Lung (tissue), 12 donors: ENCODE measurements around the gene FEN1. TPM values are rescaled to one million over a fixed set of nuclear protein-coding genes. Genes with fewer than 3 reads are reported as not detected.

ENCODE experiments used
- ATAC-seq: fragments of 200-7000 bp; cut with Tn5 transposase; one replicate; pipeline ENCODE4 v1.9.1; 2020; ENCODE audit warnings: moderate number of reproducible peaks; ENCODE audit not compliant: insufficient read depth, low FRiP score
- DNase-seq, 3 donors: peaks; one replicate each; pipeline ENCODE4 v3.0.0-alpha.2; 2013 to 2017
- H3K27ac ChIP-seq, 2 donors: one replicate each; pipeline ENCODE4 v1.5.1; 2013; ENCODE audit warnings: mild to moderate bottlenecking in 2 of 2, moderate library complexity in 2 of 2, control low read depth in 1 of 2, inconsistent platforms in 1 of 2, low read depth in 1 of 2, low read length in 1 of 2
- H3K27me3 ChIP-seq, 3 donors: one replicate each; pipeline ENCODE4 v1.5.1; 2013; ENCODE audit warnings: low read length in 2 of 3; ENCODE audit not compliant: control insufficient read depth in 3 of 3, insufficient read depth in 3 of 3
- H3K36me3 ChIP-seq, 4 donors: one replicate each; pipeline ENCODE4 v1.5.1; 2013; ENCODE audit warnings: low read length in 4 of 4, mild to moderate bottlenecking in 1 of 4, moderate library complexity in 1 of 4; ENCODE audit not compliant: control insufficient read depth in 4 of 4, insufficient read depth in 4 of 4
- H3K4me1 ChIP-seq, 5 donors: one replicate each; pipeline ENCODE4 v1.5.1; 2013; ENCODE audit warnings: low read length in 5 of 5, mild to moderate bottlenecking in 2 of 5, moderate library complexity in 1 of 5; ENCODE audit not compliant: control insufficient read depth in 5 of 5, insufficient read depth in 5 of 5
- H3K4me3 ChIP-seq: one replicate; pipeline ENCODE4 v1.5.1; 2013; ENCODE audit warnings: mild to moderate bottlenecking, control low read depth, moderate library complexity
- H3K9ac ChIP-seq, 2 donors: one replicate each; pipeline ENCODE4 v1.5.1; 2013; ENCODE audit warnings: low read length in 2 of 2, control low read depth in 1 of 2; ENCODE audit not compliant: insufficient read depth in 1 of 2
- H3K9me3 ChIP-seq, 4 donors: one replicate each; pipeline ENCODE4 v1.5.1; 2013; ENCODE audit warnings: low read length in 3 of 4, mild to moderate bottlenecking in 1 of 4, moderate library complexity in 1 of 4; ENCODE audit not compliant: control insufficient read depth in 4 of 4, insufficient read depth in 3 of 4
- WGBS, 2 donors: extraction: QIAGEN DNeasy Blood & Tissue Kit; methylation state at CpG; one replicate each; pipeline ENCODE4 v1.1.7; 2013; 5-methylcytosine and 5-hydroxymethylcytosine counted together
- polyA plus RNA-seq, 2 donors: library from polyadenylated mRNA; stranded (reverse); fragments of 200-250 nt; gene quantifications; one replicate each; pipeline ENCODE4 v1.2.1, GENCODE V29; 2013
- total RNA-seq, 2 donors: library from RNA; depleted of rRNA in 1 of 2; stranded (reverse); fragments of >200 nt in 1 of 2; gene quantifications; one replicate each; pipeline ENCODE4 v1.2.1, GENCODE V29; 2014 to 2021
- TF ChIP-seq, protein P1 (sequence below): IDR thresholded peaks from 2 replicates; pipeline ENCODE4 v1.5.1; 2012; ENCODE audit warnings: mild to moderate bottlenecking; ENCODE audit errors: control extremely low read depth, extremely low read depth
- donor health status: control.
- donor health status: control.
- donor health status: Bipolar disorder and iron deficiency.
- donor health status: healthy.
- donor health status: DM: yes; HTN: yes; CAD: no.

FEN1 gene
- total and polyA plus RNA-seq, 4 donors: 6.4 to 13.2 (median 10.2) TPM

DNA sequence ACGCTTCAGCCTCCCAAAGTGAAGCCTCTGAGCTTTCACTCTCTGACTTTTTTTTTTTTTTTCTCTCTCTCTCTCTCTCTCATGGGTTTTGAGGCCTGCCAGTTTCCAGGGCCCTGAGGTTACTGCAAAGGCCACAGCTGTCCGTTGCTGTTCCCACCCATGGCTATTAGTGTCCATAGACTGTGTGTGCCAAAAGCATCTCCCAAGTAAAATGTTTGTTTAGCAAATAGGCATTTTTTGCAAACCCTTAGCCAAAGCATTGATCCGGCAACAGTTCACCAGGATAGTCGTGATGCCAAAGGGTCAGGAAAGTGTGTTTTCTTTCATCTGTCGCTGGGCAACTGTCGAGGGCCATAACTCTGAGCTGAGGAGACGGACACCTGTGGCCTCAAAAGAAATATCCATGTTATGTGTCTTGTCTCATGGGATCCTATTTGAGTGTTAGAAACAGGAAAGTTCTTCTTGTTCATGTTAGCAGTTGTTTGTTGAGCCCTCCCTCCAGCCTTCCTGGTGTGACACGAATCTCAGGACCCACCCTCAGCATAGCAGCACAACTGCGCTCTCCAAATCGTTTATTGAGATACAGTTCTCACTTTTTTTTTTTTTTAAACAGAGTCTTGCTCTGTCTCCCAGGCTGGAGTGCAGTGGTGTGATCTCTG is 53.8 kb downstream of the FEN1 start:
- ATAC-seq: no peak
- H3K9ac ChIP-seq: no peak overlapping the region
- peaks cover 0 to 36% (median 15%) of the 10 kb centered on the region in 4 donors for H3K36me3 ChIP-seq
- no peaks in the 10 kb centered on the region for H3K9me3 ChIP-seq
- no peak overlapping the region for H3K4me3 ChIP-seq
- TF ChIP-seq, protein P1, sequence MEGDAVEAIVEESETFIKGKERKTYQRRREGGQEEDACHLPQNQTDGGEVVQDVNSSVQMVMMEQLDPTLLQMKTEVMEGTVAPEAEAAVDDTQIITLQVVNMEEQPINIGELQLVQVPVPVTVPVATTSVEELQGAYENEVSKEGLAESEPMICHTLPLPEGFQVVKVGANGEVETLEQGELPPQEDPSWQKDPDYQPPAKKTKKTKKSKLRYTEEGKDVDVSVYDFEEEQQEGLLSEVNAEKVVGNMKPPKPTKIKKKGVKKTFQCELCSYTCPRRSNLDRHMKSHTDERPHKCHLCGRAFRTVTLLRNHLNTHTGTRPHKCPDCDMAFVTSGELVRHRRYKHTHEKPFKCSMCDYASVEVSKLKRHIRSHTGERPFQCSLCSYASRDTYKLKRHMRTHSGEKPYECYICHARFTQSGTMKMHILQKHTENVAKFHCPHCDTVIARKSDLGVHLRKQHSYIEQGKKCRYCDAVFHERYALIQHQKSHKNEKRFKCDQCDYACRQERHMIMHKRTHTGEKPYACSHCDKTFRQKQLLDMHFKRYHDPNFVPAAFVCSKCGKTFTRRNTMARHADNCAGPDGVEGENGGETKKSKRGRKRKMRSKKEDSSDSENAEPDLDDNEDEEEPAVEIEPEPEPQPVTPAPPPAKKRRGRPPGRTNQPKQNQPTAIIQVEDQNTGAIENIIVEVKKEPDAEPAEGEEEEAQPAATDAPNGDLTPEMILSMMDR: no peak
- 91 to 93% methylated on average over 10 of the region's 10 CpGs for WGBS, 2 donors
- DNase-seq: no peak
- H3K27me3 ChIP-seq: no peaks in the 10 kb centered on the region
- H3K4me1 ChIP-seq: peaks cover 0 to 2% (median 0%) of the 10 kb centered on the region in 5 donors
- H3K27ac ChIP-seq: no peak overlapping the region

Other genes with a start within 250 kb of the FEN1 start
- gene SYT7, start 211.8 kb upstream of the FEN1 start, total RNA-seq: 1 to 10 TPM; 2.8 to 4.8 TPM
- 10 to 100 TPM in 1 of 2 donors, 1 to 10 TPM in 1; 1.7 to 10.6 TPM for gene SYT7, start 211.8 kb upstream of the FEN1 start, polyA plus RNA-seq
- gene DAGLA, start 112.5 kb upstream of the FEN1 start, total RNA-seq: 1 to 10 TPM; 1.5 to 7.5 TPM
- gene DAGLA, start 112.5 kb upstream of the FEN1 start, polyA plus RNA-seq: 1 to 10 TPM; 2.9 to 3.0 TPM
- 10 to 100 TPM; 27.1 to 41.2 TPM for gene MYRF, start 40.3 kb upstream of the FEN1 start, total RNA-seq
- 10 to 100 TPM; 11.9 to 23.3 TPM for gene MYRF, start 40.3 kb upstream of the FEN1 start, polyA plus RNA-seq
- 100 to 1,000 TPM in 1 of 2 donors, 10 to 100 TPM in 1; 43.9 to 118 TPM for gene TMEM258, start 312 bp upstream of the FEN1 start, total RNA-seq
- gene TMEM258, start 312 bp upstream of the FEN1 start, polyA plus RNA-seq: 100 to 1,000 TPM; 208 to 229 TPM
- gene FADS1, start 24.1 kb downstream of the FEN1 start, total RNA-seq: 100 to 1,000 TPM in 1 of 2 donors, 10 to 100 TPM in 1; 35.7 to 102 TPM
- gene FADS1, start 24.1 kb downstream of the FEN1 start, polyA plus RNA-seq: 10 to 100 TPM; 35.1 to 54.3 TPM
- 100 to 1,000 TPM in 1 of 2 donors, 10 to 100 TPM in 1; 44.5 to 165 TPM for gene FADS2, start 35.4 kb downstream of the FEN1 start, total RNA-seq
- gene FADS2, start 35.4 kb downstream of the FEN1 start, polyA plus RNA-seq: 10 to 100 TPM; 58.9 to 98.6 TPM
- gene FADS3, start 98.6 kb downstream of the FEN1 start, total RNA-seq: 10 to 100 TPM; 12.3 to 64.8 TPM
- 10 to 100 TPM; 52.7 to 56.2 TPM for gene FADS3, start 98.6 kb downstream of the FEN1 start, polyA plus RNA-seq
- gene RAB3IL1, start 124.7 kb downstream of the FEN1 start, total RNA-seq: 10 to 100 TPM in 1 of 2 donors, 1 to 10 TPM in 1; 8.8 to 10.9 TPM
- gene RAB3IL1, start 124.7 kb downstream of the FEN1 start, polyA plus RNA-seq: 10 to 100 TPM in 1 of 2 donors, 1 to 10 TPM in 1; 6.7 to 20.8 TPM
- 10 to 100 TPM in 1 of 2 donors, 1 to 10 TPM in 1; 4.9 to 16.6 TPM for gene BEST1, start 157.4 kb downstream of the FEN1 start, total RNA-seq
- gene BEST1, start 157.4 kb downstream of the FEN1 start, polyA plus RNA-seq: 10 to 100 TPM in 1 of 2 donors, 1 to 10 TPM in 1; 6.1 to 27.3 TPM
- gene FTH1, start 174.7 kb downstream of the FEN1 start, total RNA-seq: 1,000 to 10,000 TPM; 1,737 to 4,072 TPM
- over 10,000 TPM in 1 of 2 donors, 1,000 to 10,000 TPM in 1; 6,299 to 24,273 TPM for gene FTH1, start 174.7 kb downstream of the FEN1 start, polyA plus RNA-seq